ENCODE results near the gene PRDM2. TPM values are rescaled to one million over a fixed set of nuclear protein-coding genes. Genes with fewer than 3 reads are reported as not detected.

PRDM2 gene
- total and polyA plus RNA-seq, 2 of the 13 experiments (the other 11 are each of a cell fraction or from before 2014, with no cell fraction given) = 4.0 to 6.5 TPM

DNA sequence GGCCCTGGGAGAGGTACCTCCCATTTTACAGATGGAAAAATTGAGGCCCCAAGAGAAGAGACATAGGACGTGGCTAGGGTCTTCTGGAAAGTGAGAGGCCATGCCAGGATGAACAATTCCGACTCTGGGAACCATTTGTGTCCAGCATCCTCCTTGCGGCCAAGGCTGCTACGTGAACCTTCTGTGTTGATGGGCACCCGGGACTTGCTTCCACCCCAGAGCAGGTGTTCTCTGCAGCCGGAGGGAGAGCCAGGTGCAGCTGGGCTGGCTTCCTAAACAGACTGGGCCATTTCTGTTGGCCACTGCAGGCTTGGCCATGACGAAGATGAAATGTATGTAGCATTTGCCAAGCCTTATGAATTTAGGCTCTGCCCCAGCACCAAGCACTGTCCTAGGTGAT, 118.9 kb downstream of the PRDM2 start:
- in situ Hi-C loops (cut with HindIII; ENCODE audit: extremely low pct_ligation_motif_present, low pct_unique_long_range_greater_than_20kb) = no loop called here
- Histone ChIP-seq H3K9me3 (ENCODE audit: low read length) (no peaks in the 10 kb centered on the region), H3K27ac (ENCODE audit: extremely low read length, insufficient read depth, low read length) (no peak overlapping the region), H3K4me1 (ENCODE audit: insufficient read depth, low read length) (no peaks in the 10 kb centered on the region), H3K4me2 (ENCODE audit: low read depth, low read length) (no peak overlapping the region), H2AFZ (ENCODE audit: low read length) (no peak overlapping the region), H3K4me3 (replicated peaks in 1 of 3; ENCODE audit: insufficient read depth in 1 of 3, low read depth in 2 of 3, low read length in 3 of 3) (no peak overlapping the region), H3K9ac (ENCODE audit: insufficient read depth, low read depth, low read length) (no peak overlapping the region), H3K36me3 (replicated peaks in 1 of 2; ENCODE audit: control insufficient read depth in 1 of 2, insufficient read depth in 2 of 2, low read length in 2 of 2) (no peaks in the 10 kb centered on the region; a peak in 1 of 5 replicates), H4K20me1 (ENCODE audit: insufficient read depth, low read length) (no peaks in the 10 kb centered on the region), H3K79me2 (ENCODE audit: insufficient read depth, low read length) (no peaks in the 10 kb centered on the region), H3K27me3 (ENCODE audit: control insufficient read depth in 1 of 2, insufficient read depth in 2 of 2, low read length in 2 of 2) (no peaks in the 10 kb centered on the region)
- FAIRE-seq (no peak), ATAC-seq (no peak), DNase-seq (ENCODE audit: low spot score) (no peak)
- ChIA-PET POLR2A (no interaction called here), CTCF (ENCODE audit: low intra/inter-chr PET ratio, low total read pairs) (no interaction called here)
- WGBS (ENCODE audit: low lambda C conversion rate) = 89% methylated on average over 3 of the region's 7 CpGs
- BruUV-seq (replicated peaks) = no TSS peak
- intact Hi-C loops (cut with micrococcal nuclease; ENCODE audit: unreplicated experiment) = no loop called here
- TF ChIP-seq ZNF788 (CRISPR knock-in tag; IDR thresholded peaks at IDR 0.05; ENCODE audit: borderline replicate concordance) (no peak), ZNF629 (CRISPR knock-in tag; conservative IDR thresholded peaks at IDR 0.05) (peak; percentile 59)

DNA sequence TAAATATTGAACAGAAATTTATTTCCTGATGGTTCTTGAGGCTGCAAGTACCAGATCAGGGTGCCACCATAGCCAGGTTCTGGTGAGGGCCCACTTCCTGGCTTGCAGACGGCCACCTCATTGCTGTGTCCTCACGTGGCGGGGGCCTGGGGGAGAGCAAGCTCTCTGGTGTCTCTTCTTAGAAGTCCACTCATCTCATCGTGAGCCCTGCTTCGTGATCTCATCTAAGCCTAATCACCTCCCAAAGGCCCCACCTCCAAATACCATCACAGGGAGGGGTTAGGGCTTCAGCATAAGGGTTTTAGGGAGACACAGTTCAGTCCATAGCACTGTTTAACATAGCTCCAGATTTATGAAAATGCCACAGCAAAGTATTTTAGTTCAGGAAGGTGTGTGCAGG, 119.7 kb downstream of the PRDM2 start:
- no peaks in the 10 kb centered on the region for H3K79me2 ChIP-seq (ENCODE audit: insufficient read depth, low read length)
- no peaks in the 10 kb centered on the region; a peak in 1 of 5 replicates for H3K36me3 ChIP-seq (replicated peaks in 1 of 2; ENCODE audit: control insufficient read depth in 1 of 2, insufficient read depth in 2 of 2, low read length in 2 of 2)
- no TSS peak for BruUV-seq (replicated peaks)
- H3K27ac ChIP-seq (ENCODE audit: extremely low read length, insufficient read depth, low read length) = no peak overlapping the region
- DNase-seq (ENCODE audit: low spot score) (no peak), FAIRE-seq (no peak), ATAC-seq (no peak)
- no peak overlapping the region for H3K9ac ChIP-seq (ENCODE audit: insufficient read depth, low read depth, low read length)
- H3K4me3 ChIP-seq (replicated peaks in 1 of 3; ENCODE audit: insufficient read depth in 1 of 3, low read depth in 2 of 3, low read length in 3 of 3) = no peak overlapping the region
- ChIA-PET CTCF (ENCODE audit: low intra/inter-chr PET ratio, low total read pairs) (no interaction called here), POLR2A (no interaction called here)
- in situ Hi-C loops (cut with HindIII; ENCODE audit: extremely low pct_ligation_motif_present, low pct_unique_long_range_greater_than_20kb) = no loop called here
- no peaks in the 10 kb centered on the region for H4K20me1 ChIP-seq (ENCODE audit: insufficient read depth, low read length)
- WGBS (ENCODE audit: low lambda C conversion rate) = 84% methylated on average over 3 of the region's 5 CpGs
- H3K4me1 ChIP-seq (ENCODE audit: insufficient read depth, low read length) = no peaks in the 10 kb centered on the region
- no peak overlapping the region for H2AFZ ChIP-seq (ENCODE audit: low read length)
- H3K4me2 ChIP-seq (ENCODE audit: low read depth, low read length) = no peak overlapping the region
- no peaks in the 10 kb centered on the region for H3K9me3 ChIP-seq (ENCODE audit: low read length)
- H3K27me3 ChIP-seq (ENCODE audit: control insufficient read depth in 1 of 2, insufficient read depth in 2 of 2, low read length in 2 of 2) = no peaks in the 10 kb centered on the region
- intact Hi-C loops (cut with micrococcal nuclease; ENCODE audit: unreplicated experiment) = no loop called here
- TF ChIP-seq RAD51 (IDR thresholded peaks at IDR 0.05; ENCODE audit: borderline replicate concordance) (no peak), NR1H2 (CRISPR knock-in tag; IDR thresholded peaks at IDR 0.05; ENCODE audit: borderline replicate concordance, low read depth) (no peak), PAX8 (CRISPR knock-in tag; IDR thresholded peaks at IDR 0.05; ENCODE audit: borderline replicate concordance) (no peak), ZNF737 (CRISPR knock-in tag; IDR thresholded peaks at IDR 0.05; ENCODE audit: borderline replicate concordance) (no peak), KAT8 (CRISPR knock-in tag; IDR thresholded peaks at IDR 0.05) (no peak), NKX3-1 (CRISPR knock-in tag; IDR thresholded peaks at IDR 0.05) (no peak), RAD21 (CRISPR knock-in tag; IDR thresholded peaks at IDR 0.05) (no peak), ZNF326 (CRISPR knock-in tag; IDR thresholded peaks at IDR 0.05; ENCODE audit: borderline replicate concordance) (no peak), ZNF563 (CRISPR knock-in tag; IDR thresholded peaks at IDR 0.05) (no peak), FOSL2 (CRISPR knock-in tag; IDR thresholded peaks at IDR 0.05) (no peak), TEAD3 (CRISPR knock-in tag; optimal IDR thresholded peaks at IDR 0.05; ENCODE audit: borderline replicate concordance) (no peak)
- TF ChIP-seq, protein P1, sequence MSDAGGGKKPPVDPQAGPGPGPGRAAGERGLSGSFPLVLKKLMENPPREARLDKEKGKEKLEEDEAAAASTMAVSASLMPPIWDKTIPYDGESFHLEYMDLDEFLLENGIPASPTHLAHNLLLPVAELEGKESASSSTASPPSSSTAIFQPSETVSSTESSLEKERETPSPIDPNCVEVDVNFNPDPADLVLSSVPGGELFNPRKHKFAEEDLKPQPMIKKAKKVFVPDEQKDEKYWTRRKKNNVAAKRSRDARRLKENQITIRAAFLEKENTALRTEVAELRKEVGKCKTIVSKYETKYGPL (CRISPR knock-in tag; IDR thresholded peaks at IDR 0.05) = no peak
- TF ChIP-seq, protein P2, sequence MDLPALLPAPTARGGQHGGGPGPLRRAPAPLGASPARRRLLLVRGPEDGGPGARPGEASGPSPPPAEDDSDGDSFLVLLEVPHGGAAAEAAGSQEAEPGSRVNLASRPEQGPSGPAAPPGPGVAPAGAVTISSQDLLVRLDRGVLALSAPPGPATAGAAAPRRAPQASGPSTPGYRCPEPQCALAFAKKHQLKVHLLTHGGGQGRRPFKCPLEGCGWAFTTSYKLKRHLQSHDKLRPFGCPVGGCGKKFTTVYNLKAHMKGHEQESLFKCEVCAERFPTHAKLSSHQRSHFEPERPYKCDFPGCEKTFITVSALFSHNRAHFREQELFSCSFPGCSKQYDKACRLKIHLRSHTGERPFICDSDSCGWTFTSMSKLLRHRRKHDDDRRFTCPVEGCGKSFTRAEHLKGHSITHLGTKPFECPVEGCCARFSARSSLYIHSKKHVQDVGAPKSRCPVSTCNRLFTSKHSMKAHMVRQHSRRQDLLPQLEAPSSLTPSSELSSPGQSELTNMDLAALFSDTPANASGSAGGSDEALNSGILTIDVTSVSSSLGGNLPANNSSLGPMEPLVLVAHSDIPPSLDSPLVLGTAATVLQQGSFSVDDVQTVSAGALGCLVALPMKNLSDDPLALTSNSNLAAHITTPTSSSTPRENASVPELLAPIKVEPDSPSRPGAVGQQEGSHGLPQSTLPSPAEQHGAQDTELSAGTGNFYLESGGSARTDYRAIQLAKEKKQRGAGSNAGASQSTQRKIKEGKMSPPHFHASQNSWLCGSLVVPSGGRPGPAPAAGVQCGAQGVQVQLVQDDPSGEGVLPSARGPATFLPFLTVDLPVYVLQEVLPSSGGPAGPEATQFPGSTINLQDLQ (CRISPR knock-in tag; IDR thresholded peaks at IDR 0.05) = no peak
- TF ChIP-seq, protein P3, sequence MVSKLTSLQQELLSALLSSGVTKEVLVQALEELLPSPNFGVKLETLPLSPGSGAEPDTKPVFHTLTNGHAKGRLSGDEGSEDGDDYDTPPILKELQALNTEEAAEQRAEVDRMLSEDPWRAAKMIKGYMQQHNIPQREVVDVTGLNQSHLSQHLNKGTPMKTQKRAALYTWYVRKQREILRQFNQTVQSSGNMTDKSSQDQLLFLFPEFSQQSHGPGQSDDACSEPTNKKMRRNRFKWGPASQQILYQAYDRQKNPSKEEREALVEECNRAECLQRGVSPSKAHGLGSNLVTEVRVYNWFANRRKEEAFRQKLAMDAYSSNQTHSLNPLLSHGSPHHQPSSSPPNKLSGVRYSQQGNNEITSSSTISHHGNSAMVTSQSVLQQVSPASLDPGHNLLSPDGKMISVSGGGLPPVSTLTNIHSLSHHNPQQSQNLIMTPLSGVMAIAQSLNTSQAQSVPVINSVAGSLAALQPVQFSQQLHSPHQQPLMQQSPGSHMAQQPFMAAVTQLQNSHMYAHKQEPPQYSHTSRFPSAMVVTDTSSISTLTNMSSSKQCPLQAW (CRISPR knock-in tag; IDR thresholded peaks at IDR 0.05) = no peak

Data from HepG2 (cell line).